GM23248 (cell line): ENCODE data around the gene TMEM51. TPM values are rescaled to one million over a fixed set of nuclear protein-coding genes. Genes with fewer than 3 reads are reported as not detected.

ENCODE experiments used
- DNase-seq: peaks from one replicate; pipeline ENCODE4 v3.0.0-alpha.2; 2015
- H2AFZ ChIP-seq: fragments of 200-600 bp; sonication (generic); 2 replicates; pipeline ENCODE4 v1.6.1; 2016; ENCODE audit warnings: antibody characterized with exemption
- H3F3A ChIP-seq: fragments of 200-600 bp; sonication (generic); 2 replicates; pipeline ENCODE4 v1.6.1; 2016; ENCODE audit warnings: mild to moderate bottlenecking, antibody characterized with exemption, mixed run types; ENCODE audit not compliant: insufficient read depth
- H3K27ac ChIP-seq: fragments of 200-600 bp; sonication (generic); 2 replicates; pipeline ENCODE4 v1.5.1; 2016; ENCODE audit warnings: mild to moderate bottlenecking
- H3K27me3 ChIP-seq: fragments of 200-600 bp; sonication (generic); replicated peaks from 2 replicates; pipeline ENCODE4 v1.6.1; 2016; ENCODE audit warnings: mild to moderate bottlenecking; ENCODE audit not compliant: insufficient read depth
- H3K36me3 ChIP-seq: fragments of 200-600 bp; sonication (generic); 2 replicates; pipeline ENCODE4 v1.6.1; 2016; ENCODE audit warnings: low read depth, mild to moderate bottlenecking
- H3K4me1 ChIP-seq: fragments of 200-600 bp; sonication (generic); 2 replicates; pipeline ENCODE4 v1.6.1; 2016; ENCODE audit warnings: mild to moderate bottlenecking; ENCODE audit not compliant: insufficient read depth
- H3K4me2 ChIP-seq: fragments of 200-600 bp; sonication (generic); one replicate; pipeline ENCODE4 v1.6.1; 2016; ENCODE audit warnings: mild to moderate bottlenecking; ENCODE audit not compliant: unreplicated experiment
- H3K4me3 ChIP-seq: fragments of 200-600 bp; sonication (generic); 2 replicates; pipeline ENCODE4 v1.5.1; 2016; ENCODE audit warnings: mild to moderate bottlenecking
- H3K79me2 ChIP-seq: fragments of 200-600 bp; sonication (generic); 2 replicates; pipeline ENCODE4 v1.6.1; 2016; ENCODE audit warnings: mild to moderate bottlenecking; ENCODE audit not compliant: insufficient read depth
- H3K9ac ChIP-seq: fragments of 200-600 bp; sonication (generic); 2 replicates; pipeline ENCODE4 v1.6.1; 2016; ENCODE audit warnings: mild to moderate bottlenecking
- H3K9me2 ChIP-seq: fragments of 200-600 bp; sonication (generic); 2 replicates; pipeline ENCODE4 v1.6.1; 2016; ENCODE audit warnings: mixed run types, mild to moderate bottlenecking, moderate library complexity; ENCODE audit not compliant: insufficient read depth
- H3K9me3 ChIP-seq: fragments of 200-600 bp; sonication (generic); one replicate; pipeline ENCODE4 v1.6.1; 2017; ENCODE audit warnings: low read depth
- H4K20me1 ChIP-seq: fragments of 200-600 bp; sonication (generic); 2 replicates; pipeline ENCODE4 v1.6.0; 2016; ENCODE audit not compliant: insufficient read depth
- EZH2 ChIP-seq: fragments of 200-600 bp; sonication (generic); IDR thresholded peaks from 2 replicates; pipeline ENCODE4 v1.6.1; 2018; ENCODE audit warnings: antibody characterized with exemption, mild to moderate bottlenecking; ENCODE audit not compliant: insufficient read depth, poor library complexity, severe bottlenecking
- EZH2phosphoT487 ChIP-seq: fragments of 200-600 bp; sonication (generic); IDR thresholded peaks from 2 replicates; pipeline ENCODE4 v1.6.1; 2018; ENCODE audit warnings: antibody characterized with exemption, moderate library complexity, mild to moderate bottlenecking, low read depth; ENCODE audit not compliant: insufficient read depth
- WGBS, 2 experiments: methylation state at CpG; one replicate each; pipeline ENCODE4 v1.1.6; 2015 to 2017; ENCODE audit warnings: low lambda C conversion rate in 2 of 2, low coverage in 1 of 2; ENCODE audit errors: missing lambda C conversion rate in 2 of 2; 5-methylcytosine and 5-hydroxymethylcytosine counted together
- in situ Hi-C: fragments of 300-500 bp; cut with MboI; formaldehyde crosslinking; loops from 2 replicates; pipeline ENCODE4 v1.15.0; 2020
- polyA plus RNA-seq: library from polyadenylated mRNA; unstranded; fragments of >200 nt; fragmentation: Nextera tagmentation; extraction: Ambion mirVana; gene quantifications from 2 replicates; pipeline ENCODE4 v1.2.1, GENCODE V29; 2016
- total RNA-seq: library from RNA; depleted of rRNA; stranded (reverse); fragments of >200 nt; shearing (Covaris generic); gene quantifications from 2 replicates; pipeline ENCODE4 v1.2.3, GENCODE V29; 2014

The TMEM51 gene
- total and polyA plus RNA-seq, 2 experiments from 2014 or later: 0.54 to 0.55 TPM

- in situ Hi-C loops: no loop called here
These were observed 70.8 kb downstream of the TMEM51 start for GRCh38 chr1:15224259-15224869.

GRCh38 chr1:15224974-15225373, 71.4 kb downstream of the TMEM51 start:
- no peak overlapping the region for H3K27ac ChIP-seq
- H3K9me3 ChIP-seq: no peaks in the 10 kb centered on the region
- H3K36me3 ChIP-seq: no peaks in the 10 kb centered on the region
- H3K9me2 ChIP-seq: no peaks in the 10 kb centered on the region
- DNase-seq: no peak
- 14 to 25% methylated on average over 2 to 4 of the region's 4 CpGs for WGBS, 2 experiments
- H4K20me1 ChIP-seq: no peaks in the 10 kb centered on the region
- no peak overlapping the region for H3K9ac ChIP-seq
- H3K4me3 ChIP-seq: no peak overlapping the region
- no peaks in the 10 kb centered on the region for H3K4me1 ChIP-seq
- TF ChIP-seq EZH2phosphoT487 (no peak), EZH2 (no peak)
- no peaks in the 10 kb centered on the region for H3K27me3 ChIP-seq
- in situ Hi-C loops: no loop called here
- H3F3A ChIP-seq: no peaks in the 10 kb centered on the region
- no peak overlapping the region for H2AFZ ChIP-seq
- H3K79me2 ChIP-seq: no peaks in the 10 kb centered on the region
- H3K4me2 ChIP-seq: no peak overlapping the region

More at GRCh38 chr1:15224259-15224869, 70.8 kb downstream of the TMEM51 start:
- no peak for DNase-seq
- Histone ChIP-seq H2AFZ (no peak overlapping the region), H3K4me1 (no peaks in the 10 kb centered on the region), H3K36me3 (no peaks in the 10 kb centered on the region), H3K4me3 (no peak overlapping the region), H4K20me1 (no peaks in the 10 kb centered on the region), H3K27me3 (no peaks in the 10 kb centered on the region), H3F3A (no peaks in the 10 kb centered on the region), H3K9me3 (no peaks in the 10 kb centered on the region), H3K27ac (no peak overlapping the region), H3K79me2 (no peaks in the 10 kb centered on the region), H3K9me2 (no peaks in the 10 kb centered on the region), H3K9ac (no peak overlapping the region), H3K4me2 (no peak overlapping the region)
- TF ChIP-seq EZH2phosphoT487 (no peak), EZH2 (no peak)
- WGBS, 2 experiments: 82 to 83% methylated on average over 8 of the region's 8 CpGs

- Histone ChIP-seq H3K4me2 (no peak overlapping the region), H4K20me1 (no peaks in the 10 kb centered on the region), H3K79me2 (no peaks in the 10 kb centered on the region), H3K27ac (no peak overlapping the region), H3K9ac (no peak overlapping the region), H2AFZ (no peak overlapping the region), H3K9me3 (no peaks in the 10 kb centered on the region), H3F3A (no peaks in the 10 kb centered on the region), H3K27me3 (no peaks in the 10 kb centered on the region), H3K9me2 (no peaks in the 10 kb centered on the region), H3K4me1 (no peaks in the 10 kb centered on the region), H3K4me3 (no peak overlapping the region), H3K36me3 (no peaks in the 10 kb centered on the region)
- TF ChIP-seq EZH2 (no peak), EZH2phosphoT487 (no peak)
- in situ Hi-C loops: no loop called here
- WGBS, 2 experiments: 6 to 10% methylated on average over 4 of the region's 4 CpGs
- no peak for DNase-seq
These were observed 71.9 kb downstream of the TMEM51 start for GRCh38 chr1:15225461-15225860.

- no peak for TF ChIP-seq EZH2
- no peak for TF ChIP-seq EZH2phosphoT487
- Histone ChIP-seq H3K9ac (no peak overlapping the region), H3K4me3 (no peak overlapping the region), H3K79me2 (no peaks in the 10 kb centered on the region), H3K9me2 (no peaks in the 10 kb centered on the region), H3K4me1 (no peaks in the 10 kb centered on the region), H3K4me2 (no peak overlapping the region), H3K9me3 (no peaks in the 10 kb centered on the region), H3K36me3 (no peaks in the 10 kb centered on the region), H3K27me3 (no peaks in the 10 kb centered on the region), H2AFZ (no peak overlapping the region), H3F3A (no peaks in the 10 kb centered on the region), H4K20me1 (no peaks in the 10 kb centered on the region), H3K27ac (no peak overlapping the region)
- DNase-seq: no peak
- in situ Hi-C loops: no loop called here
- 81 to 82% methylated on average over 17 of the region's 17 CpGs for WGBS, 2 experiments
These were observed 73.1 kb downstream of the TMEM51 start for GRCh38 chr1:15226388-15227255.
